GM12878 (cell line): ENCODE measurements around the gene CD84.

Source experiments
- EP300 ChIP-seq, 2 experiments: fragments of 150-350 bp in 1 of 2; IDR thresholded peaks; 2 replicates each; pipeline ENCODE4 v1.6.1; 2011 to 2012; ENCODE audit warnings: low read depth in 2 of 2, low read length in 2 of 2, borderline replicate concordance in 1 of 2, improper control_type of control experiment in 1 of 2, inconsistent platforms in 1 of 2; ENCODE audit not compliant: control insufficient read depth in 1 of 2
- ESRRA ChIP-seq: IDR thresholded peaks from 2 replicates; pipeline ENCODE4 v1.6.1; 2012; ENCODE audit warnings: mild to moderate bottlenecking, low read length, improper control_type of control experiment
- FOXM1 ChIP-seq: IDR thresholded peaks from 2 replicates; pipeline ENCODE4 v1.6.1; 2012; ENCODE audit warnings: low read depth, mild to moderate bottlenecking, inconsistent platforms, low read length, moderate library complexity
- HDAC6 ChIP-seq: fragments of 200-600 bp; sonication (generic); IDR thresholded peaks from one replicate; pipeline ENCODE4 v1.8.0; 2017; ENCODE audit warnings: antibody characterized with exemption; ENCODE audit not compliant: unreplicated experiment
- JUNB ChIP-seq: IDR thresholded peaks from 2 replicates; pipeline ENCODE4 v1.6.1; 2016; ENCODE audit warnings: antibody characterized with exemption, mild to moderate bottlenecking
- POLR2A ChIP-seq: IDR thresholded peaks from 2 replicates; pipeline ENCODE4 v1.6.1; 2011; ENCODE audit warnings: low read depth, mild to moderate bottlenecking, low read length
- RCOR1 ChIP-seq: conservative IDR thresholded peaks from 2 replicates; pipeline ENCODE4 v1.6.1; 2012; ENCODE audit warnings: low read depth, low read length, improper control_type of control experiment
- YY1 ChIP-seq: IDR thresholded peaks from 2 replicates; pipeline ENCODE4 v1.6.1; 2011; ENCODE audit warnings: low read depth, mild to moderate bottlenecking, low read length
- TF ChIP-seq, protein P1 (sequence below): IDR thresholded peaks from 2 replicates; pipeline ENCODE4 v1.6.1; 2012; ENCODE audit warnings: low read depth, low read length, improper control_type of control experiment
- TF ChIP-seq, protein P2 (sequence below), 3 experiments: IDR thresholded peaks in 2 of 3; conservative IDR thresholded peaks in 1 of 3; 2 replicates each; pipeline ENCODE4 v1.5.1; 2011; ENCODE audit warnings: low read depth in 3 of 3, low read length in 3 of 3, mild to moderate bottlenecking in 3 of 3, control low read depth in 2 of 3, moderate library complexity in 2 of 3, inconsistent platforms in 1 of 3, mixed read lengths in 1 of 3; ENCODE audit not compliant: control insufficient read depth in 2 of 3, insufficient read depth in 1 of 3; ENCODE audit errors: extremely low read depth in 1 of 3
- TF ChIP-seq, protein P3 (sequence below): IDR thresholded peaks from 2 replicates; pipeline ENCODE4 v1.6.1; 2011; ENCODE audit warnings: borderline replicate concordance, low read depth, mild to moderate bottlenecking, moderate library complexity, low read length; ENCODE audit not compliant: insufficient read depth, poor library complexity, severe bottlenecking
- TF ChIP-seq, protein P4 (sequence below): fragments of 450-650 bp; IDR thresholded peaks from 2 replicates; pipeline ENCODE4 v1.6.1; 2018; ENCODE audit warnings: borderline replicate concordance, mild to moderate bottlenecking; ENCODE audit not compliant: partially characterized antibody

DNA sequence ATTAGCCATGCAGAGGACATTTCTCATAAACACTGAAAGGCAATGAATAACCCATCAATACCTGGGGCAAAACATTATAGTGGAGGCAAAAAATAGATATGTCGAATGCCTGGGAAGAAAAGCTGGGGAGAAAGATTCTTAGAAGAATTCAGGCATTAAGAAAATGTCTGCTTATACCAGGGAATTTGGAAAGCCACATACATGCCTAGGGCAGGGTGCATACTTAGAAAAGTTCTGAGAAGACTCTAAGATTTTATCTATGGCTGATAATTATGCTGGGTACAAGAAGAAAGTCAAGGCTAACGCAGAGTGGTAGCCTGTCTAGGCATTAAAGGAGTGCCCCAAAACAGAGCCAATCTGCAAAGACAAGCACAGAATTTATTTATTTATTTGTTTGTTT is 74.6 kb downstream of the CD84 start:
- TF ChIP-seq RCOR1 (no peak), ESRRA (no peak), POLR2A (no peak), HDAC6 (no peak), FOXM1 (no peak), EP300 (IDR thresholded peaks at IDR 0.05; ENCODE audit: borderline replicate concordance in 1 of 2, control insufficient read depth in 1 of 2, low read depth in 2 of 2, low read length in 2 of 2) (no peak), JUNB (no peak), YY1 (no peak)
- TF ChIP-seq, protein P1, sequence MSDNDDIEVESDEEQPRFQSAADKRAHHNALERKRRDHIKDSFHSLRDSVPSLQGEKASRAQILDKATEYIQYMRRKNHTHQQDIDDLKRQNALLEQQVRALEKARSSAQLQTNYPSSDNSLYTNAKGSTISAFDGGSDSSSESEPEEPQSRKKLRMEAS, result no peak
- TF ChIP-seq, protein P2, sequence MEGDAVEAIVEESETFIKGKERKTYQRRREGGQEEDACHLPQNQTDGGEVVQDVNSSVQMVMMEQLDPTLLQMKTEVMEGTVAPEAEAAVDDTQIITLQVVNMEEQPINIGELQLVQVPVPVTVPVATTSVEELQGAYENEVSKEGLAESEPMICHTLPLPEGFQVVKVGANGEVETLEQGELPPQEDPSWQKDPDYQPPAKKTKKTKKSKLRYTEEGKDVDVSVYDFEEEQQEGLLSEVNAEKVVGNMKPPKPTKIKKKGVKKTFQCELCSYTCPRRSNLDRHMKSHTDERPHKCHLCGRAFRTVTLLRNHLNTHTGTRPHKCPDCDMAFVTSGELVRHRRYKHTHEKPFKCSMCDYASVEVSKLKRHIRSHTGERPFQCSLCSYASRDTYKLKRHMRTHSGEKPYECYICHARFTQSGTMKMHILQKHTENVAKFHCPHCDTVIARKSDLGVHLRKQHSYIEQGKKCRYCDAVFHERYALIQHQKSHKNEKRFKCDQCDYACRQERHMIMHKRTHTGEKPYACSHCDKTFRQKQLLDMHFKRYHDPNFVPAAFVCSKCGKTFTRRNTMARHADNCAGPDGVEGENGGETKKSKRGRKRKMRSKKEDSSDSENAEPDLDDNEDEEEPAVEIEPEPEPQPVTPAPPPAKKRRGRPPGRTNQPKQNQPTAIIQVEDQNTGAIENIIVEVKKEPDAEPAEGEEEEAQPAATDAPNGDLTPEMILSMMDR (IDR thresholded peaks at IDR 0.05 in 2 of 3, conservative IDR thresholded peaks at IDR 0.05 in 1 of 3; ENCODE audit: control insufficient read depth in 2 of 3, extremely low read depth in 1 of 3, insufficient read depth in 1 of 3, low read depth in 3 of 3, low read length in 3 of 3), result no peak
- TF ChIP-seq, protein P3, sequence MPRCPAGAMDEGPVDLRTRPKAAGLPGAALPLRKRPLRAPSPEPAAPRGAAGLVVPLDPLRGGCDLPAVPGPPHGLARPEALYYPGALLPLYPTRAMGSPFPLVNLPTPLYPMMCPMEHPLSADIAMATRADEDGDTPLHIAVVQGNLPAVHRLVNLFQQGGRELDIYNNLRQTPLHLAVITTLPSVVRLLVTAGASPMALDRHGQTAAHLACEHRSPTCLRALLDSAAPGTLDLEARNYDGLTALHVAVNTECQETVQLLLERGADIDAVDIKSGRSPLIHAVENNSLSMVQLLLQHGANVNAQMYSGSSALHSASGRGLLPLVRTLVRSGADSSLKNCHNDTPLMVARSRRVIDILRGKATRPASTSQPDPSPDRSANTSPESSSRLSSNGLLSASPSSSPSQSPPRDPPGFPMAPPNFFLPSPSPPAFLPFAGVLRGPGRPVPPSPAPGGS, result no peak
- TF ChIP-seq, protein P4, sequence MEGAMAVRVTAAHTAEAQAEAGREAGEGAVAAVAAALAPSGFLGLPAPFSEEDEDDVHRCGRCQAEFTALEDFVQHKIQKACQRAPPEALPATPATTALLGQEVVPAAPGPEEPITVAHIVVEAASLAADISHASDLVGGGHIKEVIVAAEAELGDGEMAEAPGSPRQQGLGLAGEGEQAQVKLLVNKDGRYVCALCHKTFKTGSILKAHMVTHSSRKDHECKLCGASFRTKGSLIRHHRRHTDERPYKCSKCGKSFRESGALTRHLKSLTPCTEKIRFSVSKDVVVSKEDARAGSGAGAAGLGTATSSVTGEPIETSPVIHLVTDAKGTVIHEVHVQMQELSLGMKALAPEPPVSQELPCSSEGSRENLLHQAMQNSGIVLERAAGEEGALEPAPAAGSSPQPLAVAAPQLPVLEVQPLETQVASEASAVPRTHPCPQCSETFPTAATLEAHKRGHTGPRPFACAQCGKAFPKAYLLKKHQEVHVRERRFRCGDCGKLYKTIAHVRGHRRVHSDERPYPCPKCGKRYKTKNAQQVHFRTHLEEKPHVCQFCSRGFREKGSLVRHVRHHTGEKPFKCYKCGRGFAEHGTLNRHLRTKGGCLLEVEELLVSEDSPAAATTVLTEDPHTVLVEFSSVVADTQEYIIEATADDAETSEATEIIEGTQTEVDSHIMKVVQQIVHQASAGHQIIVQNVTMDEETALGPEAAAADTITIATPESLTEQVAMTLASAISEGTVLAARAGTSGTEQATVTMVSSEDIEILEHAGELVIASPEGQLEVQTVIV, result no peak
